Measurements from ENCODE around the gene NEK6. TPM values are rescaled to one million over a fixed set of nuclear protein-coding genes. Genes with fewer than 3 reads are reported as not detected.

NEK6 gene
- total RNA-seq, 2 experiments from 2014 or later, result 5.6 to 16.4 TPM

GRCh38 chr9:124359426-124359825 lies 101.7 kb downstream of the NEK6 start:
- CTCF ChIA-PET (ENCODE audit: unreplicated experiment), result no interaction called here
- no TSS peak for BruUV-seq (replicated peaks)

GRCh38 chr9:124359855-124360678 lies 102.3 kb downstream of the NEK6 start:
- no peaks in the 10 kb centered on the region for H3K9me3 ChIP-seq (ENCODE audit: low read length)
- H2AFZ ChIP-seq (ENCODE audit: low read length), result no peak overlapping the region
- no peak for DNase-seq (ENCODE audit: low spot score)
- POLR2A ChIA-PET, result no interaction called here
- intact Hi-C loops (cut with micrococcal nuclease; ENCODE audit: unreplicated experiment), result no loop called here
- CTCF ChIA-PET (ENCODE audit: unreplicated experiment), result no interaction called here
- no peak overlapping the region for H3K4me3 ChIP-seq (ENCODE audit: low read depth, low read length, poor library complexity, severe bottlenecking)
- H3K27ac ChIP-seq (ENCODE audit: low read depth, low read length, poor library complexity, severe bottlenecking), result no peak overlapping the region
- no TSS peak for BruUV-seq (replicated peaks)
- H3K4me1 ChIP-seq (ENCODE audit: insufficient read depth, low read length, poor library complexity, severe bottlenecking), result no peaks in the 10 kb centered on the region
- H3K4me2 ChIP-seq (ENCODE audit: low read length), result no peak overlapping the region
- 0 out of 2 replicates have a peak, but pooled peaks cover 2% of the 10 kb centered on the region for H3K79me2 ChIP-seq (ENCODE audit: insufficient read depth, low read depth, low read length)
- TF ChIP-seq EZH2phosphoT487 (IDR thresholded peaks at IDR 0.05; ENCODE audit: borderline replicate concordance, low read depth, low read length), result no peak
- TF ChIP-seq, protein P1, sequence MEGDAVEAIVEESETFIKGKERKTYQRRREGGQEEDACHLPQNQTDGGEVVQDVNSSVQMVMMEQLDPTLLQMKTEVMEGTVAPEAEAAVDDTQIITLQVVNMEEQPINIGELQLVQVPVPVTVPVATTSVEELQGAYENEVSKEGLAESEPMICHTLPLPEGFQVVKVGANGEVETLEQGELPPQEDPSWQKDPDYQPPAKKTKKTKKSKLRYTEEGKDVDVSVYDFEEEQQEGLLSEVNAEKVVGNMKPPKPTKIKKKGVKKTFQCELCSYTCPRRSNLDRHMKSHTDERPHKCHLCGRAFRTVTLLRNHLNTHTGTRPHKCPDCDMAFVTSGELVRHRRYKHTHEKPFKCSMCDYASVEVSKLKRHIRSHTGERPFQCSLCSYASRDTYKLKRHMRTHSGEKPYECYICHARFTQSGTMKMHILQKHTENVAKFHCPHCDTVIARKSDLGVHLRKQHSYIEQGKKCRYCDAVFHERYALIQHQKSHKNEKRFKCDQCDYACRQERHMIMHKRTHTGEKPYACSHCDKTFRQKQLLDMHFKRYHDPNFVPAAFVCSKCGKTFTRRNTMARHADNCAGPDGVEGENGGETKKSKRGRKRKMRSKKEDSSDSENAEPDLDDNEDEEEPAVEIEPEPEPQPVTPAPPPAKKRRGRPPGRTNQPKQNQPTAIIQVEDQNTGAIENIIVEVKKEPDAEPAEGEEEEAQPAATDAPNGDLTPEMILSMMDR (conservative IDR thresholded peaks at IDR 0.05; ENCODE audit: low read length), result no peak
- peaks cover 4% of the 10 kb centered on the region; the same call in 1 of the 2 replicates for H4K20me1 ChIP-seq (ENCODE audit: insufficient read depth, low read length)
- no peaks in the 10 kb centered on the region for H3K9me2 ChIP-seq (ENCODE audit: insufficient read depth, low read length)
- H3K36me3 ChIP-seq (ENCODE audit: insufficient read depth, low read length), result peaks cover 14% of the 10 kb centered on the region; the same call in 1 of the 2 replicates

More at GRCh38 chr9:124359426-124359825, 101.7 kb downstream of the NEK6 start:
- Histone ChIP-seq H3K36me3 (ENCODE audit: insufficient read depth, low read length) (peaks cover 14% of the 10 kb centered on the region; the same call in 1 of the 2 replicates), H3K4me2 (ENCODE audit: low read length) (no peak overlapping the region), H4K20me1 (ENCODE audit: insufficient read depth, low read length) (peaks cover 4% of the 10 kb centered on the region; the same call in 1 of the 2 replicates), H3K9me2 (ENCODE audit: insufficient read depth, low read length) (no peaks in the 10 kb centered on the region), H3K4me1 (ENCODE audit: insufficient read depth, low read length, poor library complexity, severe bottlenecking) (no peaks in the 10 kb centered on the region), H3K79me2 (ENCODE audit: insufficient read depth, low read depth, low read length) (0 out of 2 replicates have a peak, but pooled peaks cover 2% of the 10 kb centered on the region), H2AFZ (ENCODE audit: low read length) (no peak overlapping the region), H3K27ac (ENCODE audit: low read depth, low read length, poor library complexity, severe bottlenecking) (no peak overlapping the region), H3K4me3 (ENCODE audit: low read depth, low read length, poor library complexity, severe bottlenecking) (no peak overlapping the region), H3K9me3 (ENCODE audit: low read length) (no peaks in the 10 kb centered on the region)
- intact Hi-C loops (cut with micrococcal nuclease; ENCODE audit: unreplicated experiment), result no loop called here
- no peak for DNase-seq (ENCODE audit: low spot score)
- no peak for TF ChIP-seq EZH2phosphoT487 (IDR thresholded peaks at IDR 0.05; ENCODE audit: borderline replicate concordance, low read depth, low read length)
- TF ChIP-seq, protein P1 (conservative IDR thresholded peaks at IDR 0.05; ENCODE audit: low read length), result no peak
- POLR2A ChIA-PET, result no interaction called here

DNA sequence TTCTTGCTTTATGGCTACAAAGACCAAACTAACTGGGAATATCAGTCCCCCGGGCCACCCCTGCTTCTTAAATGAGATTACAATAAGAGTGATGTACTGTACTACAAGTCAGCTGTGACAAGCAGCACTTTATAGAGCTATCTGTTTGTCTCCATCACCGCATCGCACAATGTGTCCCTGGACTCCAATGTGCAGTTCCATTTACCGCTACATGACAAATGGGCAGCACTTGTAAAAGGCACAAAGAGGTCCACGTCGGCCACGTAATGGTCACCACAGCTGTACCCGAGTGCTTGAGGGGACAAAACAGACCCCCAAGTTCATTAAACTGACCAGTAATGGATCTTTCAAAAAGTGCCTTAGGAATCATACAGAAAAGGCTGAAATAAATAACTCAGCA lies 103.4 kb downstream of the NEK6 start:
- H3K9me3 ChIP-seq (ENCODE audit: low read length), result no peaks in the 10 kb centered on the region
- no peaks in the 10 kb centered on the region for H3K9me2 ChIP-seq (ENCODE audit: insufficient read depth, low read length)
- no peaks in the 10 kb centered on the region for H3K4me1 ChIP-seq (ENCODE audit: insufficient read depth, low read length, poor library complexity, severe bottlenecking)
- H3K79me2 ChIP-seq (ENCODE audit: insufficient read depth, low read depth, low read length), result 0 out of 2 replicates have a peak, but pooled peaks cover 2% of the 10 kb centered on the region
- H2AFZ ChIP-seq (ENCODE audit: low read length), result no peak overlapping the region
- ChIA-PET POLR2A (interaction anchor here (1.0 to 1.1 kb wide), 2 partner anchors 22 to 26 kb away, joined by 3 to 4 read pairs; no protein-coding TSS in a partner anchor), CTCF (ENCODE audit: unreplicated experiment) (interaction anchor here (0.9 kb wide), 1 partner anchor 9 kb away, joined by 3 read pairs; no protein-coding TSS in a partner anchor)
- H3K36me3 ChIP-seq (ENCODE audit: insufficient read depth, low read length), result peaks cover 11% of the 10 kb centered on the region; the same call in 1 of the 2 replicates
- no peak overlapping the region for H3K27ac ChIP-seq (ENCODE audit: low read depth, low read length, poor library complexity, severe bottlenecking)
- BruUV-seq (replicated peaks), result no TSS peak
- H3K4me2 ChIP-seq (ENCODE audit: low read length), result no peak overlapping the region
- no peak overlapping the region for H3K4me3 ChIP-seq (ENCODE audit: low read depth, low read length, poor library complexity, severe bottlenecking)
- intact Hi-C loops (cut with micrococcal nuclease; ENCODE audit: unreplicated experiment), result no loop called here
- no peak for TF ChIP-seq EZH2phosphoT487 (IDR thresholded peaks at IDR 0.05; ENCODE audit: borderline replicate concordance, low read depth, low read length)
- TF ChIP-seq, protein P1 (conservative IDR thresholded peaks at IDR 0.05; ENCODE audit: low read length), result no peak
- DNase-seq (ENCODE audit: low spot score), result no peak
- H4K20me1 ChIP-seq (ENCODE audit: insufficient read depth, low read length), result peaks cover 4% of the 10 kb centered on the region; the same call in 1 of the 2 replicates
